ENCODE data around the gene TP53AIP1.

- TF ChIP-seq, protein P1, sequence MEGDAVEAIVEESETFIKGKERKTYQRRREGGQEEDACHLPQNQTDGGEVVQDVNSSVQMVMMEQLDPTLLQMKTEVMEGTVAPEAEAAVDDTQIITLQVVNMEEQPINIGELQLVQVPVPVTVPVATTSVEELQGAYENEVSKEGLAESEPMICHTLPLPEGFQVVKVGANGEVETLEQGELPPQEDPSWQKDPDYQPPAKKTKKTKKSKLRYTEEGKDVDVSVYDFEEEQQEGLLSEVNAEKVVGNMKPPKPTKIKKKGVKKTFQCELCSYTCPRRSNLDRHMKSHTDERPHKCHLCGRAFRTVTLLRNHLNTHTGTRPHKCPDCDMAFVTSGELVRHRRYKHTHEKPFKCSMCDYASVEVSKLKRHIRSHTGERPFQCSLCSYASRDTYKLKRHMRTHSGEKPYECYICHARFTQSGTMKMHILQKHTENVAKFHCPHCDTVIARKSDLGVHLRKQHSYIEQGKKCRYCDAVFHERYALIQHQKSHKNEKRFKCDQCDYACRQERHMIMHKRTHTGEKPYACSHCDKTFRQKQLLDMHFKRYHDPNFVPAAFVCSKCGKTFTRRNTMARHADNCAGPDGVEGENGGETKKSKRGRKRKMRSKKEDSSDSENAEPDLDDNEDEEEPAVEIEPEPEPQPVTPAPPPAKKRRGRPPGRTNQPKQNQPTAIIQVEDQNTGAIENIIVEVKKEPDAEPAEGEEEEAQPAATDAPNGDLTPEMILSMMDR (IDR thresholded peaks at IDR 0.05 in 8 of 11, conservative IDR thresholded peaks at IDR 0.05 in 3 of 11), result no peak
- no peak for TF ChIP-seq POLR2AphosphoS5 (IDR thresholded peaks at IDR 0.05)
- no peak for TF ChIP-seq POLR2A (IDR thresholded peaks at IDR 0.05)
Observed at GRCh38 chr11:128920666-128921065, 22.0 kb downstream of the TP53AIP1 start.

Measured in spleen (tissue), 7 donors.